Measurements from ENCODE around the gene ARFGEF3. TPM values are rescaled to one million over a fixed set of nuclear protein-coding genes. Genes with fewer than 3 reads are reported as not detected.

ARFGEF3 gene
- total and polyA plus RNA-seq, 2 donors (not counting 1 experiment from before 2014, with no cell fraction given) = under 0.01 to 0.14 TPM

GRCh38 chr6:138162955-138163575 is 1.3 kb downstream of the ARFGEF3 start:
- Histone ChIP-seq H3K4me3 (replicated peaks in 1 of 4; ENCODE audit: control extremely low read depth in 1 of 4, insufficient read depth in 1 of 4, low read depth in 3 of 4, low read length in 4 of 4) (no peak overlapping the region), H3K36me3 (ENCODE audit: control insufficient read depth, insufficient read depth, low read length) (no peaks in the 10 kb centered on the region), H3K9me3 (ENCODE audit: control insufficient read depth, insufficient read depth, low read depth, low read length) (no peaks in the 10 kb centered on the region), H3K4me2 (ENCODE audit: extremely low read depth, insufficient read depth, low read length) (no peak overlapping the region), H3K27ac (ENCODE audit: insufficient read depth, low read length) (no peak overlapping the region), H3K79me2 (ENCODE audit: control insufficient read depth, insufficient read depth, low read length) (no peaks in the 10 kb centered on the region), H2AFZ (ENCODE audit: low read length) (no peak overlapping the region), H3K4me1 (ENCODE audit: control insufficient read depth, extremely low read depth, insufficient read depth, low read length) (peaks cover 2% of the 10 kb centered on the region), H4K20me1 (ENCODE audit: control insufficient read depth, extremely low read depth, insufficient read depth, low read length) (no peaks in the 10 kb centered on the region), H3K27me3 (ENCODE audit: control insufficient read depth, insufficient read depth, low read length) (peaks cover 40% of the 10 kb centered on the region), H3K9ac (ENCODE audit: insufficient read depth, low read length) (no peak overlapping the region)
- peak; percentile 5 for TF ChIP-seq EZH2 (IDR thresholded peaks at IDR 0.05; ENCODE audit: low read length, missing control alignments)
- TF ChIP-seq CTCF (conservative IDR thresholded peaks at IDR 0.05 in 1 of 2, IDR thresholded peaks at IDR 0.05 in 1 of 2; ENCODE audit: low read depth in 1 of 2, low read length in 2 of 2) = no peak
- no peak for DNase-seq (ENCODE audit: low read depth in 2 of 2)

GRCh38 chr6:138175596-138175995 is 13.9 kb downstream of the ARFGEF3 start:
- no peaks in the 10 kb centered on the region for H3K36me3 ChIP-seq (ENCODE audit: control insufficient read depth, insufficient read depth, low read length)
- no peaks in the 10 kb centered on the region for H4K20me1 ChIP-seq (ENCODE audit: control insufficient read depth, extremely low read depth, insufficient read depth, low read length)
- no peaks in the 10 kb centered on the region for H3K27me3 ChIP-seq (ENCODE audit: control insufficient read depth, insufficient read depth, low read length)
- H3K4me1 ChIP-seq (ENCODE audit: control insufficient read depth, extremely low read depth, insufficient read depth, low read length) = no peaks in the 10 kb centered on the region
- H3K9me3 ChIP-seq (ENCODE audit: control insufficient read depth, insufficient read depth, low read depth, low read length) = no peaks in the 10 kb centered on the region
- TF ChIP-seq CTCF (conservative IDR thresholded peaks at IDR 0.05 in 1 of 2, IDR thresholded peaks at IDR 0.05 in 1 of 2; ENCODE audit: low read depth in 1 of 2, low read length in 2 of 2) (no peak), EZH2 (IDR thresholded peaks at IDR 0.05; ENCODE audit: low read length, missing control alignments) (no peak)
- no peak for DNase-seq (ENCODE audit: low read depth in 2 of 2)
- no peak overlapping the region for H2AFZ ChIP-seq (ENCODE audit: low read length)
- no peak overlapping the region for H3K4me3 ChIP-seq (replicated peaks in 1 of 4; ENCODE audit: control extremely low read depth in 1 of 4, insufficient read depth in 1 of 4, low read depth in 3 of 4, low read length in 4 of 4)
- H3K9ac ChIP-seq (ENCODE audit: insufficient read depth, low read length) = no peak overlapping the region
- H3K4me2 ChIP-seq (ENCODE audit: extremely low read depth, insufficient read depth, low read length) = no peak overlapping the region
- H3K79me2 ChIP-seq (ENCODE audit: control insufficient read depth, insufficient read depth, low read length) = no peaks in the 10 kb centered on the region
- H3K27ac ChIP-seq (ENCODE audit: insufficient read depth, low read length) = no peak overlapping the region

- no peak for TF ChIP-seq CTCF (conservative IDR thresholded peaks at IDR 0.05 in 1 of 2, IDR thresholded peaks at IDR 0.05 in 1 of 2; ENCODE audit: low read depth in 1 of 2, low read length in 2 of 2)
- TF ChIP-seq EZH2 (IDR thresholded peaks at IDR 0.05; ENCODE audit: low read length, missing control alignments) = no peak
- Histone ChIP-seq H3K4me3 (replicated peaks in 1 of 4; ENCODE audit: control extremely low read depth in 1 of 4, insufficient read depth in 1 of 4, low read depth in 3 of 4, low read length in 4 of 4) (no peak overlapping the region), H3K79me2 (ENCODE audit: control insufficient read depth, insufficient read depth, low read length) (no peaks in the 10 kb centered on the region), H2AFZ (ENCODE audit: low read length) (no peak overlapping the region), H3K36me3 (ENCODE audit: control insufficient read depth, insufficient read depth, low read length) (no peaks in the 10 kb centered on the region), H3K4me2 (ENCODE audit: extremely low read depth, insufficient read depth, low read length) (no peak overlapping the region), H3K9me3 (ENCODE audit: control insufficient read depth, insufficient read depth, low read depth, low read length) (no peaks in the 10 kb centered on the region), H3K27me3 (ENCODE audit: control insufficient read depth, insufficient read depth, low read length) (no peaks in the 10 kb centered on the region), H3K4me1 (ENCODE audit: control insufficient read depth, extremely low read depth, insufficient read depth, low read length) (no peaks in the 10 kb centered on the region), H3K27ac (ENCODE audit: insufficient read depth, low read length) (no peak overlapping the region), H4K20me1 (ENCODE audit: control insufficient read depth, extremely low read depth, insufficient read depth, low read length) (no peaks in the 10 kb centered on the region), H3K9ac (ENCODE audit: insufficient read depth, low read length) (no peak overlapping the region)
- DNase-seq (ENCODE audit: low read depth in 2 of 2) = no peak
Observed at GRCh38 chr6:138176652-138177232, 15.0 kb downstream of the ARFGEF3 start.
